Brain pericyte (primary cell): Measurements from ENCODE around the gene FRRS1L.

Experiments used
- DNase-seq: peaks from one replicate; pipeline ENCODE4 v3.0.0-alpha.2; 2012; ENCODE audit warnings: low read depth, low spot score

The FRRS1L gene, protein sequence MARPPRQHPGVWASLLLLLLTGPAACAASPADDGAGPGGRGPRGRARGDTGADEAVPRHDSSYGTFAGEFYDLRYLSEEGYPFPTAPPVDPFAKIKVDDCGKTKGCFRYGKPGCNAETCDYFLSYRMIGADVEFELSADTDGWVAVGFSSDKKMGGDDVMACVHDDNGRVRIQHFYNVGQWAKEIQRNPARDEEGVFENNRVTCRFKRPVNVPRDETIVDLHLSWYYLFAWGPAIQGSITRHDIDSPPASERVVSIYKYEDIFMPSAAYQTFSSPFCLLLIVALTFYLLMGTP

GRCh38 chr9:109166771-109167601 lies at the start of gene FRRS1L:
Gene FRRS1L (minus strand): TSS chr9:109167249. CDS start chr9:109167138, 111 bp downstream.
- no peak for DNase-seq

DNA sequence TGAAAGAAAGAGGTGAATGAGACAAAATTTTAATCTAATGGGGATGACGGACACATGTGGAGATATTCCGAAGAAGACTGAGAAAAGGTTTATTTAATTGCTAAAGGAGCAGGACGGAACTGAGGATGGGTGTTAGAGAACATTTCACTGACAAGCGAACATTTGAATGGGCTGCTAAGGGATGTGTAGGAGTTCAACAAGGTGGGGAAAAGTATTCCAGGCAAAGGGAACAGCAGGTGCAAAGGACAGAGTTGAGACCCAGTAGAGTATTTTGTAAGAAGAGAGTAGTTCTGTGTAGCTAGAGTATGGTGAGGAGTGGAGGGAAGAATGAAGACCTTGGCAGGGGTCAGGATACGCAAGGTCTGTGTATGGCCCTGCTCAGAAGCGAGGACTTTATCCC lies 47.4 kb upstream of the FRRS1L start:
- no peak for DNase-seq

GRCh38 chr9:109213285-109214121 lies 46.5 kb upstream of the FRRS1L start:
- no peak for DNase-seq

GRCh38 chr9:109212768-109213167 lies 45.7 kb upstream of the FRRS1L start:
- no peak for DNase-seq

- no peak for DNase-seq
Observed at GRCh38 chr9:109206670-109207069, 39.6 kb upstream of the FRRS1L start.

DNA sequence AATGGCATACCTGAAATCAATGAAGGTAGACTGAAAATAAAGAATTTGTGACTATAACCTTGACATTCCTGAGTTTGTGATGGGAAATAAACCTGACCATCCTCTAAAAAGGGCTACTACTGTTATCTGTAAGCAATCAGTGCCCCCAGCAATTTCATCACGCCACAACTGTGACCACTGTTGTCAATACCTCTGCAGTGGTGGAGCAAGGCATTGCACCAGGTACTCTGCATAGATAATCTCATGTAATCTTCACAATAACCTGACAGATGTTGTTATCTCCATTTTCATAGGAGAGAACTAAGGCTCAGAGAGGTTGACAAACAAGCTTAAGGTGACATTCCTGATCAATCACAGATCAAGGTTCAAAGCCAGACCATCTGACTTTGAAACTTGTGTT lies 38.5 kb upstream of the FRRS1L start:
- no peak for DNase-seq

GRCh38 chr9:109203761-109204360 lies 36.8 kb upstream of the FRRS1L start:
- no peak for DNase-seq

DNA sequence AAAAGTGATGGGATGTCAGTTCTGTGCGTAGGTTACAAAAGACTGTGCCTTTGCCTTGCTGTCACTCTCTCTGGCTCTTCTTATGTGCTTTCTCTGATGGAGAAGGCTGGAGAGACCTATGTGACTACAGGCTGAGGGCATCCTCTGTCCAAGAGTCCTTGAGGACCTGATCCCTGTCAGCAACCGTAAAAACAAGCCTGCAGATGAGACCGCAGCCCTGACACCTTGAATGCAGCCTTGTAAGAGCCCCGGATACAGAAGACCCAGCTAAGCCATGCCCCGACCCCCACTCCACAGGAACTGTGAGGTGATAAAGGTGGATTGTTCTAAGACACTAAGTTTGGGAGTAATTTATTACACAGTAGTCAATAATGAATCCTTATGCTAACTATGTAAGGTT lies 32.6 kb upstream of the FRRS1L start:
- DNase-seq, result no peak

DNA sequence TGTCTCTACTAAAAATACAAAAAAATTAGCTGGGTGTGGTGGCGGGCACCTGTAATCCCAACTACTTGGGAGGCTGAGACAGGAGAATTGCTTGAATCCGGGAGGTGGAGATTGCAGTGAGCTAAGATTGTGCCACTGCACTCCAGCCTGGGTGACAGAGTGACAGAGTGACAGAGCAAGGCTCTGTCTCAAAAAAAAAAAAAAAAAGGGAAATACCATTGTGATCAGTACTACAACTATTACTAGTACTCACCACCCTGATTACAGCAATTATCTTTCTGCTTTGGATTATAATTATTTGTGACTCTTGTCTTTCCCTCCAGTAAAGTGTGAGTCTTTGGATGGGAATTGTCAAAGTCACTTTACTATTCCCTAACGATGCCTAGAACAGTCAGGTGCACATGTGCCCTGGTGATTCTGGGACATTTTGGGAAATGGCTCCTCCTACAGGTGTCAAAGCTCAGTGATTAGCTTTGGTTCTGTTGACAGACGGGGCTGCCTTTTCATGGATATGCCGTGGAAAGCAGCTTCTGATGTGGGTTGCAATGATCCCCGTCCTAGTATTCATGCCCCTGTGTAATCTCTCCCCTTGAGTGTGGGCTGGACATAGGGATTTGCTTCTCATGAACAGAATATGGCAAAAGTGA lies 31.8 kb upstream of the FRRS1L start:
- no peak for DNase-seq

GRCh38 chr9:109193974-109194556 lies 27.0 kb upstream of the FRRS1L start:
- no peak for DNase-seq

DNA sequence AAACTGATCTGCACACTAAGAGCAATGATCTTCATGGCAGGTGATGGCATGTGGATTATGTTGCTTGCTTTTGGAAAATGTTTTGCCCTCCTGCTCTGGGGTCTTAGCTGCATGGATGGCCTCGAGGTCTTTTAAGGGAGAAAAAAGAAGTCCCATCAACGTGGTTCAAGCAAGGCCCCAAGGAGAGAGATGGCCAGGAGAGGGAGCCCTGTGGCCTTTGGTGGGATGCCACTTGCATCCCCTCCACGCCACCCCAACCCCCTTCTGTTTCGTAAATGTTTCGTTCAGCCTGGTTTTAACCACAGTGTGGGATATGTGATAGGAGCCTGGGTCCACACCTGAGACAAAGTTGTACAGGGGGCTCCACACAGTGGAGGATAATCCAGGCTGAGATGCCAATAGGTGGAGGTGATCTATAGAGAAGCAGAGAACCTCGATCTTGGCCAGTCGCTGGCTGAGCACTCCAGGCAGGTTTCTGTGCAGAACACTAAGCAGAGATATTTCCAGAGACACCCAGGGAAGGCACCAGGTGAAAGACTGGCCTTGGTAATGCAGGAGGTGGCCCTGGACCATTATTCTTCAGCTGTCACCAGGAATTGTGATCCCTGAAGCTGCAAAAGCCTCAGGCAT lies 25.8 kb upstream of the FRRS1L start:
- DNase-seq, result no peak

DNA sequence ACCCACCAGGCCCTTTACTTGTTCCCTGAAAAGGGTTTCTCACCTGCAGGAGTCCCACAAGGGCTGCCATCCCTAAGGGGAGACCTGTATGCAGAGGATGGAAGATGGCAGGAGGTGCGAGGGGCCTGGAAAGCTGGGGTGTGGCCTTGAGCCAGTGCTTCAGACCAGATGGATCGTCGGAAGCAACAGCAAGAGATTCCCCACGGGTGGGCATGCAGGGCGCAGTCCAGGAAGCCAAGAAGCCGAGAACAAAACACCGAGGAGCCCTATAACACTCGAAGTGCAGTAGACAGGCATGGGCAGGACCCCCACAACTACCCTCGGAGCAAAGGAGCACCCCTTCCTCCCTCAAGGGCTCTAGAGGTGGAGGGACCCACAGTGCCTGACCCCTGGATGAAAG lies 24.7 kb upstream of the FRRS1L start:
- DNase-seq, result no peak

DNA sequence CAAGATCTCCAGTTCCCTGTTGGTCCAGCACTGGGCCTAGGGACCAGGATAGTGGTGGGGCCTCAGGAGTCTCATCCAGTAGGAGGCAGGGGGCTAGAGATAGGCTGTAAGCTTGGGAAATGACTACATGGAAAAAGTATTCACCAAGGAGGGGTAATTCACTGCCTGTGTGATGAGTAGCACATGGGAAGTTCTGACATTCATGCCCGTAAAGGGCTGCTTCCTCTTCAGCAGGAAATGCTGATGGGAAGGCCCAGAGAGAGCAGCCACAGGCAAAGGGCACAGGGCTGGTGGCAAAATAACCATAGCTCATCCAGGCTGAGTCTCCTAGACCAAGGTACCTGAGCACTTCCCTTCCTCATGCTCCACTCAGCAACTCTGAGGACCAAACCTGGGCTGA lies 23.1 kb upstream of the FRRS1L start:
- DNase-seq, result no peak

GRCh38 chr9:109186857-109187520 lies 19.9 kb upstream of the FRRS1L start:
- no peak for DNase-seq

GRCh38 chr9:109182940-109183798 lies 16.1 kb upstream of the FRRS1L start:
- DNase-seq, result no peak

GRCh38 chr9:109182550-109182939 lies 15.5 kb upstream of the FRRS1L start:
- DNase-seq, result no peak

GRCh38 chr9:109181284-109181683 lies 14.2 kb upstream of the FRRS1L start:
- DNase-seq, result no peak

DNA sequence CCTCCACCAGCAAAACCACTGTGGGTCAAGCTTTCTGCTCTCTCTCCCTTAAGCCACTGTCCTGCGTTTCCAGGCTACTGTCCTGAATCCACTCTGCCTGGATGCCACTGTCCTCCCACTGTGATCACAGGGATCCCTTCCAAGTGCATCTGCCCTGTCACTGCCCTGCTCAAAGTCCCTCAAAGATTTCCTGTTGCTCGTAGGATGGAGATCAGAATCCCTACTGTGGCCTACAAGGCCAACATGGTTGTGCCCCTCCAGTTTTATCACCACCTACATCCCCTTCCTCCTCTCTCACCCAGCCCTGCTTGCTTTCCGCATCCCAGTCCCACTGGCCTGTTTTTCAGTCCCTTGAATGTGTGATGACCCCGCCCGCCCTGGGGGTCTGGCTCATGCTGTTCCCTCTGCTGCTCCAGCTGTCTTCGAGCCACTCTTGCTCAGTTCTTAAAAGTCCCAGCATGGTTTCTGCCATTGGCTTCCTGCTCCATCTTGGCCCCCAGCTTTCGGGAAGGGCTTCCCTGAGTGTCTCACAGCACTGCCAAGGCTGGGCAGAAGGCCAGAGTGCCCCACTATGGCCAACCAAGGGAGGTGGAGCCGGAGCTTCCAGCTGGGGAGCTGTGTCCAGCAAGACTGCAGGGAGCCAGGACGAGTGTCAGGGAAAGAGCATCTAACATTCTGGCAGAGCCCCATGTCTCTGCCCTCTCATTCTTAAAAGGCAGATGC lies 12.9 kb upstream of the FRRS1L start:
- no peak for DNase-seq
